Stimulated activated naive B cell treated with anti-CD40 and anti-IgM and Interleukin-4, amounts not matched to agents 10 μg/mL and 1 μg/mL and 100 μg/mL, for 72 hours (primary cell): ENCODE data around the gene ULBP2.
A peak's percentile ranks its signal among the peaks of the same experiment; 100 is the strongest.
"Not testable (repeated sequence)": the region's sequence is repeated elsewhere in the genome, so short reads cannot be mapped to it uniquely, and the experiment has no call there.

Source experiments
- ATAC-seq, 2 donors: fragments of 150-1000 bp; cut with Tn5 transposase; replicated peaks; 2 replicates each; pipeline ENCODE4 v1.10.0; 2021; ENCODE audit warnings: moderate library complexity in 1 of 2
- DNase-seq: peaks from one replicate; pipeline ENCODE4 v3.0.0; 2021
- H3K27ac Mint-ChIP-seq: one replicate; pipeline ENCODE4 v1.8.0; 2022; ENCODE audit warnings: mild to moderate bottlenecking, mixed read lengths
- H3K27me3 Mint-ChIP-seq, 2 donors: one replicate each; pipeline ENCODE4 v1.8.0; 2022; ENCODE audit warnings: mixed read lengths in 2 of 2
- H3K36me3 Mint-ChIP-seq, 2 donors: one replicate each; pipeline ENCODE4 v1.8.0; 2022; ENCODE audit warnings: mixed read lengths in 2 of 2, mild to moderate bottlenecking in 1 of 2
- H3K4me1 Mint-ChIP-seq, 2 donors: one replicate each; pipeline ENCODE4 v1.8.0; 2022; ENCODE audit warnings: mixed read lengths in 2 of 2, mild to moderate bottlenecking in 1 of 2
- H3K4me3 Mint-ChIP-seq, 2 donors: one replicate each; pipeline ENCODE4 v1.8.0; 2022; ENCODE audit warnings: mild to moderate bottlenecking in 2 of 2, mixed read lengths in 2 of 2, moderate library complexity in 1 of 2
- H3K9me3 Mint-ChIP-seq, 2 donors: one replicate each; pipeline ENCODE4 v1.8.0; 2022; ENCODE audit warnings: mixed read lengths in 2 of 2, mild to moderate bottlenecking in 1 of 2

Gene ULBP2

DNA sequence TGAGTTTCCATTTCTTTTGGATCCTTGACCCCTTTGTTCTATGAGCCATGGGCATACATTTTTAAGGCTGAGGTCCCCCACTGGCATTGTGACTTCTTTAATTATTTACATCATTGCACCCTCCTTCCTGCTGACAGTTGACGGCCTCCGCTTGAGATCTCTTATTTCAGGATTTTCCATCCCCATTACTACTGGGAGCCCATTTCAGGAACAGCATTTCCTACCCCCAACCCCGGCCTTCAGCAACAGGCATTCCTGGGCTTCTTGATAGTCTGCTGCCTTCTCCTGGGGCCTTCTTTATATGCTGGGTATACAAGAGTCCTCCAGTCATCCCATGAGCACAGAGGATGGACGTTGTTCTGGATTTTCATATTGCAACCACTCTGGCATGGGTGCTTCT, 25.8 kb downstream of the ULBP2 start:
- Mint-ChIP-seq H3K27ac (no peak overlapping the region), H3K4me3 (no peak overlapping the region), H3K4me1 (peaks cover 26 to 38% of the 10 kb centered on the region in 2 donors), H3K36me3 (peaks cover 6 to 7% of the 10 kb centered on the region in 2 donors), H3K9me3 (no peaks in the 10 kb centered on the region), H3K27me3 (peaks cover 73 to 87% of the 10 kb centered on the region in 2 donors)
- no peak for DNase-seq
- ATAC-seq, result no peak

DNA sequence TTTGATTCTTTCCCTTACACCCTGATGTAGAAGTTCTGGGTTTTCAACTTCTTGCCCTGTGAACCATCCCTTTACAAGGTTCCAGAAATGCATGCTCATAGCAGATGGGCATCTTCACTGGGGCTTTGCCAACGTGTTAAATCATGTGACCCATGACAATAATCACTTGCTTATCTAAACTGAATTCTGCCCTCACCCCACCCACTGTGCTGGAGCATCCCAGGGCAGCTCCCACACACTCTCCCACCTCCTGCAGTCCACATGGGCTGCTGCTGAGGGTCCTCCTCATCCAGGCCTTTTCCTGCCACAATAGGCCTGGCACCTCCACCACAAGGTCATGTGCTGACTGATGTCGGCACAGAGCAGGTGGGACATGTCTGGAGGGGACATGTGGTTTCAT, 26.2 kb downstream of the ULBP2 start:
- H3K27me3 Mint-ChIP-seq, result peaks cover 71 to 85% of the 10 kb centered on the region in 2 donors
- not testable (repeated sequence) for H3K9me3 Mint-ChIP-seq, H3K27ac Mint-ChIP-seq, ATAC-seq, H3K4me3 Mint-ChIP-seq, DNase-seq, H3K36me3 Mint-ChIP-seq
- H3K4me1 Mint-ChIP-seq, result peaks cover 25 to 34% of the 10 kb centered on the region in 2 donors

DNA sequence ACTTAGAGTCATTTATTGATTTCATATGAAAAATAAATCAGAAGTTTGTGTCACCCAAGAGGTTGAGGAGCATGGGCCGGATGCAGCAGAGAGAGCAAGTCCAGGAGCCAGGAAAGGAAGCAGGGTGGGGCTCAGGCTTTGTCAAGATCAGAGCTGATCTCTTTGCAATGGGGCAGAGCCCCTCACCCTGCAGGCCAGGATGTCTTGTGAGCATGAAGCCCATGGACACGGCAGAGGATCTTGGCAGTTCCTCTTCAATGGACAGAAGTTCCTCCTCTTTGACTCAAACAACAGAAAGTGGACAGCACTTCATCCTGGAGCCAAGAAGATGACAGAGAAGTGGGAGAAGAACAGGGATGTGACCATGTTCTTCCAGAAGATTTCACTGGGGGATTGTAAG, 27.1 kb downstream of the ULBP2 start:
- not testable (repeated sequence) for H3K27ac Mint-ChIP-seq, DNase-seq, H3K9me3 Mint-ChIP-seq, H3K4me3 Mint-ChIP-seq, ATAC-seq, H3K36me3 Mint-ChIP-seq
- Mint-ChIP-seq H3K4me1 (peaks cover 19 to 25% of the 10 kb centered on the region in 2 donors), H3K27me3 (peaks cover 72 to 81% of the 10 kb centered on the region in 2 donors)

DNA sequence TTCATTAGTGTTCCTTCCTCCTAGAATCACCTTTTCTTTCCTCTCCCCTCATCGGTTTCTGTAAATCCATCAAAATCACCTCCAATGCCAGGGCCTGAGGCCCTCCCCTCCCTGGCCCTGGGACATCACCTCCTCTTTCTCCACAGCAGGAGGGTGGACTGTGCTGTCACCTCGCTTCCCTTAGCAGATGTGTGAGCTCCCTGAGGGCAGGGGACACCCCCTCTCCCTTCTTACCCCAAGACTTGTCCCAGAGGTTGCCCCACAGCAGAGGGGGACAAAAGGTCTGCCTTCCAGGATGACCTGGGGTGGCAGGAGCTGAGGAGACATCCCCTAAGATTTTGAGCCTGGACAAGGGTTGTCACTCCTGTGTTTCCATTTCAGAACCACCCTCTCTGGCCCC, 27.8 kb downstream of the ULBP2 start:
- H3K36me3 Mint-ChIP-seq, result peaks cover 6 to 7% of the 10 kb centered on the region in 2 donors
- H3K27ac Mint-ChIP-seq, result no peak overlapping the region
- H3K4me3 Mint-ChIP-seq, result no peak overlapping the region
- ATAC-seq, result no peak
- H3K9me3 Mint-ChIP-seq, result no peaks in the 10 kb centered on the region
- no peak for DNase-seq
- peaks cover 72 to 81% of the 10 kb centered on the region in 2 donors for H3K27me3 Mint-ChIP-seq
- peaks cover 14 to 18% of the 10 kb centered on the region in 2 donors for H3K4me1 Mint-ChIP-seq

DNA sequence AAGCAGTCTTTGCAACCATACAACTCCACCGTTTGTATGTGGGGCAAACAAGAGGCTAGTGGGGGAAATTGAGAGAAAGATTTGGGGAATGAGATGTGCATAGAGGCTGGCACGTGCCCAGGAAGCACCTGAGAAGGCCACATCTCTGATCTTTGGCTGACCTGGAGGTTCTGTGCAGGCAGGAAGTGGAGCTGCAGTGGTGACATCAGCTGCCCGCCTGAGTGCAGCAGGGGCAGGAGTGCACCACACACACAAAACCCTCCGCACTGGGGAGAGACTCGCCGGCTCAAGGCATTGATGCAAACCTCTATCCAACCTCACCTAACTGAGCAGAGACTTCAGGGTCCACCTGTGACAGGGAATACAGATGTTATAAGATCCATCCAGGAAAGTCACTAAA, 32.6 kb downstream of the ULBP2 start:
- DNase-seq, H3K27ac Mint-ChIP-seq, H3K36me3 Mint-ChIP-seq, H3K4me3 Mint-ChIP-seq, H3K4me1 Mint-ChIP-seq, H3K9me3 Mint-ChIP-seq: not testable (repeated sequence)
- peak; percentile 39 to 64 for ATAC-seq
- peaks cover 64 to 75% of the 10 kb centered on the region in 2 donors for H3K27me3 Mint-ChIP-seq

DNA sequence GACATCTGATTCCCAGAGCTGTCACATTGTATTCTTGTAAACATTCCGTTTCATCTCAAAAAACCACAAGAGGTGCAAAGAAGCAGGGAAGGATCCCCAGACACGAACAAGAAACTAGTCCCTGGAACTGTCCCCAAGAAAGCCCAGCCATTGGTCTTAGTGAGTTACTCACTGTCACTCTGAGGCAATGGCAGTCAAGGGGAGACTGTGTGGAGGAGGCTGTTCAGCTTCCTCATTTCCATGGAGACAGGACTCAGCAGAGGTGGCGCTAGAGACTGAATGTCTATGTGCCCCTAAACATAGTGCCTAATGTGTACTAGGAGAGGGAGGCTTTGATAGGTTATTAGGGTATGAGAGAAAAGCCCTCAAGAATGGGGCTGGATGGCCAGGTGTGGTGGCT, 33.0 kb downstream of the ULBP2 start:
- Mint-ChIP-seq H3K27me3 (peaks cover 61 to 73% of the 10 kb centered on the region in 2 donors), H3K4me3 (no peak overlapping the region), H3K36me3 (peaks cover 0 to 2% of the 10 kb centered on the region in 2 donors), H3K27ac (no peak overlapping the region), H3K9me3 (no peaks in the 10 kb centered on the region), H3K4me1 (peaks cover 0 to 2% of the 10 kb centered on the region in 2 donors)
- DNase-seq, result no peak
- ATAC-seq, result peak; percentile 69 to 78

DNA sequence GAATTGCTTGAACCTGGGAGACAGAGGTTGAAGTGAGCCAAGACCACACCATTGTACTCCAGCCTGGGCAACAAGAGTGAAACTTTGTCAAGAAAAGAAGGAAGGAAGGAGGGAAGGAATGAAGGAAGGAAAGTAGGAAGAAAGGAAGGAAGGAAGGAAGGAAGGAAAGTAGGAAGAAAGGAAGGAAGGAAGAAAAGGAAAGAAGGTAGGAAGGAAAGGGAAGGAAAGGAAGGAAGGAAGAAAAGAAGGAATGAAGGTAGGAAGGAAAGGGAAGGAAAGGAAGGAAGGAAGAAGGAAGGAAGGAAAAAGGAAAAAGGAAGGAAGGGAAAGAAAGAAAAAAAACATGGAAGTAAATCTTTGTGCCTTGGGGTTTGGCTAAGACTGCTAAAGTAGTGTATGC, 33.6 kb downstream of the ULBP2 start:
- Mint-ChIP-seq H3K9me3 (no peaks in the 10 kb centered on the region), H3K4me3 (no peak overlapping the region), H3K27me3 (peaks cover 55 to 73% of the 10 kb centered on the region in 2 donors), H3K27ac (no peak overlapping the region), H3K4me1 (peaks cover 0 to 2% of the 10 kb centered on the region in 2 donors), H3K36me3 (no peaks in the 10 kb centered on the region)
- no peak for ATAC-seq
- DNase-seq, result no peak

DNA sequence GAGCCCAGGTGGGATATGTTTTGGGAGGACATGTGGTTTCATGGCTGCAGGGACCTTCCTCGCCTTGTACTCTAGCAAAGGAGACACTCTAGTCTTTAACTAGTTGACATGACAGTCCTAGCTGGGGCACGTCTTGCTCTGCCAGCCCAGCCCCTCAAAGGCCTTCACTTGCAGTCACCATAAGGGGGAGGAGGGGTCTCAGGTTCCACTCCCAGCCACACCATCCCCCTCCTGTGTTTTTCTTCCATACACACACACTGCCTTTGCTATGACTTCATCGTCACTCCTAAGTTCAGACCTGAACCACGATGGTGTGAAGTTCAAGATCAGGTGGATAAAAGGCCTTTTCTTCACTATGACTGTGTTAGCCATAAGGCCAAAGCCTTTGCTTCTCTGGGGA, 35.4 kb downstream of the ULBP2 start:
- Mint-ChIP-seq H3K27me3 (peaks cover 62 to 76% of the 10 kb centered on the region in 2 donors), H3K36me3 (no peaks in the 10 kb centered on the region), H3K9me3 (no peaks in the 10 kb centered on the region), H3K4me1 (peaks cover 0 to 2% of the 10 kb centered on the region in 2 donors), H3K27ac (no peak overlapping the region), H3K4me3 (no peak overlapping the region)
- no peak for ATAC-seq
- no peak for DNase-seq

DNA sequence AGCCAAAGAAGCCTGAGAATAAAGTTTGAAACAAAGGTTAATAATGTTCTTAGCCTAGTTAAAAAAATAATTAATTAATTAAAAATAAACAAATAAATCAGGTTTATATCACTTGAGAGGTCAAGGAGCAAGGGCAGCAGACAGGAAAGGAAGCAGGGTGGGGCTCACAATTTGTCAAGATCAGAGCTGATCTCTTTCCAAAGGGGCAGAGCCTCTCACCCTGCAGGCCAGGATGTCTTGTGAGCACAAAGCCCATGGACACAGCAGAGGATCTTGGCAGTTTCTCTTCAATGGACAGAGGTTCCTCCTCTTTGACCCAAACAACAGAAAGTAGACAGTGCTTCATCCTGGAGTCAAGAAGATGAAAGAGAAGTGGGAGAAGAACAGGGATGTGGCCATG, 36.8 kb downstream of the ULBP2 start:
- Mint-ChIP-seq H3K4me1 (peaks cover 0 to 2% of the 10 kb centered on the region in 2 donors), H3K27me3 (peaks cover 67 to 85% of the 10 kb centered on the region in 2 donors), H3K27ac (no peak overlapping the region), H3K36me3 (no peaks in the 10 kb centered on the region), H3K9me3 (no peaks in the 10 kb centered on the region), H3K4me3 (no peak overlapping the region)
- DNase-seq, result no peak
- ATAC-seq, result no peak

DNA sequence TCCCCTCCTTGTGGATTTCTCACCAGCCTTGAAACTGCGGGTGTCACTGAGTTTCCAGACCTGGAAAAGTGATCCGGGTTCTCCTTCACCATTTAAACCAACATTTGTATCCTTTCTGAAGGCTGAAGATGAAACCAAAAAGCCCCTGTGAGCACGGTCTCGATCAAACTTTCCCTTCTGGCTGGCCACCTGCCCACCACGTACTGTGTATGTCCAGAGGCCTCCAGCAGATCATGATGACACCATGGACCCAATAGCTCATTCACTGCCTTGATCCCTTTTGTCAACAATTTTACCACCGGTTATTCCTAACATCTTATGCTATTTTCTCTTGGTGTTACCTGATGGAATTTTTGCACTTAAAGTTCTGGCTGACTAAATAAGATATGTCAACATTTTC, 37.5 kb downstream of the ULBP2 start:
- H3K36me3 Mint-ChIP-seq, result no peaks in the 10 kb centered on the region
- peaks cover 63 to 85% of the 10 kb centered on the region in 2 donors for H3K27me3 Mint-ChIP-seq
- H3K9me3 Mint-ChIP-seq, result no peaks in the 10 kb centered on the region
- H3K4me3 Mint-ChIP-seq, result no peak overlapping the region
- ATAC-seq (no peak), DNase-seq (no peak)
- peaks cover 0 to 2% of the 10 kb centered on the region in 2 donors for H3K4me1 Mint-ChIP-seq
- no peak overlapping the region for H3K27ac Mint-ChIP-seq

DNA sequence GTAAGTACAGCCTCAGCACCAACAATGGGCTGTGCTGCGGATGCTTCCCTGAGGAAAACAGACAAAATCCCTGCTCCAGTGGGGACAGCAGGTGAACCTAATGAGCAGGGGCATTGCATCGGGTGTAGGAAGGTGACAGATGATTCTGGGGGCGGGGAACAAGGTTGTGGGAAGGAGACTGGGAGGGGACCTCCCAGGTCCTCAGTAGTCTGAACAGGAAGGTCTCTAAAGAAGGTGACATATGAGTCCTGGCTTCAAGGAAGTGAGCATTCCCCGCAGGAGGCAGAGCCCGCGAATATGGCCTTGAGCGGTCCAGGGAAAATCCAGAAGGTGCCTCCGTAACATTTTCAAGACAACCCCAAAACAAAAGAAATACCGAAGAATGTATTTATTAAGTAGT, 41.3 kb downstream of the ULBP2 start:
- Mint-ChIP-seq H3K27ac (no peak overlapping the region), H3K27me3 (peaks cover 65 to 86% of the 10 kb centered on the region in 2 donors), H3K9me3 (peaks cover 2% of the 10 kb centered on the region in 2 donors), H3K4me3 (no peak overlapping the region), H3K36me3 (peaks cover 2% of the 10 kb centered on the region in 2 donors), H3K4me1 (peaks cover under 1 to 6% of the 10 kb centered on the region in 2 donors)
- DNase-seq (no peak), ATAC-seq (no peak)

DNA sequence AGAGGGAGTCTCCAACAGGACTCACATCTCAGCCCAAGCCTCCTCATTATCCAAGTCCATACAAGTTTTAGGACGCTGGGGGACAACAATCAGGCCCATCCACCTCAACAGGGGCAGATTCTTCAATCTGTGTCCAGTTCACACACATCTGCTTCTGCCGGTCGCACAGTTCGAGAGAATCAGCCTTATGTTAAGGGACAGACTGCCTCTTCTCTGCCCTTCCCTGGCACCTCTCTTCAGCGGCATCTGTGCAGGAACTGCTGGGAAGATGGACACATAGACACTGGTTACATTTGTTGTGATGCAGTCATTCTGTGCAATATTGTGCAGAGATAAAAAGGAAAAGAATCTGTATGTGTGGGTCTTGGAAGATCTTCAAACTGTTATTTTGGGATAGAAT, 43.0 kb downstream of the ULBP2 start:
- no peak overlapping the region for H3K4me3 Mint-ChIP-seq
- peaks cover 5 to 6% of the 10 kb centered on the region in 2 donors for H3K9me3 Mint-ChIP-seq

DNA sequence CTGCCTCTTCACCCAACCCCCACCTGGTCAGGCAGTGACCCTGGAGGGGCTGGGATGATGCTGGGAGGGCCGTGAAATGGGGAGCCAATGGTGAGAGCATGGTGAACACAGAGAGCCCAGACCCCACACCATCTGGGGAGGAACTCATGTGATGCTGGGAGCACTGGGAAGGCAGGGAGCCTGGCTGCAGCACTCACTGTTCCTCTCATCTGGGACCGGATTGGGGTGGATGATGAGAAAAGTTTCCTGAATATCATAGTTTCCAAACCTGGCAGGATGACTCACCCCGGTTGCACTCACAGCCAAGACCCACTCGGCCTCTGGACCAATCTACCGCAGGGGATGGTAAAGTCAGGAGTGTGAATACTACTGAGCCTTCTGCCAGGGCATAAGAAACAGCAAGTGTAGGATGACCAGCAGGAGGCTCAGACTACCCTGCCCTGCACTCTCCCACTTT, 43.7 kb downstream of the ULBP2 start:
- H3K27me3 Mint-ChIP-seq, result peaks cover 79 to 91% of the 10 kb centered on the region in 2 donors
- peaks cover 9% of the 10 kb centered on the region in 2 donors for H3K36me3 Mint-ChIP-seq
- no peak overlapping the region for H3K27ac Mint-ChIP-seq
- H3K4me3 Mint-ChIP-seq, result no peak overlapping the region
- H3K9me3 Mint-ChIP-seq, result peaks cover 5 to 6% of the 10 kb centered on the region in 2 donors
- H3K4me1 Mint-ChIP-seq, result peaks cover 14 to 29% of the 10 kb centered on the region in 2 donors
- ATAC-seq (no peak), DNase-seq (no peak)

More for the DNA sequence above, 43.0 kb downstream of the ULBP2 start:
- Mint-ChIP-seq H3K36me3 (peaks cover 6 to 9% of the 10 kb centered on the region in 2 donors), H3K4me1 (peaks cover 7 to 22% of the 10 kb centered on the region in 2 donors), H3K27ac (no peak overlapping the region), H3K27me3 (peaks cover 72 to 91% of the 10 kb centered on the region in 2 donors)
- DNase-seq (no peak), ATAC-seq (no peak)

DNA sequence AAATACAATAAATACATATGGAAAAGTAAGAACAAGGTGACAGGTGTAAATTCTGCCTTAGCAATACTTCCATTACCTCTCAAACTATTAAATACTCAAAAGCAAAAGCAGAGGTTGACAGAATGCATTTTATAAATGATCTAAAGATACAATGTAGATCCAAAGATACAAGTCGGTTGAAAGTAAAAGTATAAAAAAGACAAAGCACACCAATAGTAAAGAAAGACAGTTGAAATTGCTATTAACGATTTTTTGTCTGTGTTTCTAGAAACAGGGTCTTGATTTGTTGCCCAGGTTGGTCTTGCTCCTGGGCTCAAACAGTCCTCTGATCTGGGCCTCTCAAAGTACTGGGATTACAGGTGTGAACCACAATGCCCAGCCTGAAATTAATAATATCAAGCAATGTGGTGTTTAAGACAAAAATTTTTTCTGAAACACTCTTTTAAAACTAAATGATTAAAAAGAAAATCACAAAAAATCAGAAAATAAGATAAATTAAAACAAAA, 45.8 kb downstream of the ULBP2 start:
- peaks cover 5 to 6% of the 10 kb centered on the region in 2 donors for H3K9me3 Mint-ChIP-seq
- no peak overlapping the region for H3K4me3 Mint-ChIP-seq
- peaks cover 78 to 91% of the 10 kb centered on the region in 2 donors for H3K27me3 Mint-ChIP-seq
- no peak overlapping the region for H3K27ac Mint-ChIP-seq
- H3K36me3 Mint-ChIP-seq, result peaks cover 9% of the 10 kb centered on the region in 2 donors
- no peak for ATAC-seq
- peaks cover 28 to 47% of the 10 kb centered on the region in 2 donors for H3K4me1 Mint-ChIP-seq
- no peak for DNase-seq

DNA sequence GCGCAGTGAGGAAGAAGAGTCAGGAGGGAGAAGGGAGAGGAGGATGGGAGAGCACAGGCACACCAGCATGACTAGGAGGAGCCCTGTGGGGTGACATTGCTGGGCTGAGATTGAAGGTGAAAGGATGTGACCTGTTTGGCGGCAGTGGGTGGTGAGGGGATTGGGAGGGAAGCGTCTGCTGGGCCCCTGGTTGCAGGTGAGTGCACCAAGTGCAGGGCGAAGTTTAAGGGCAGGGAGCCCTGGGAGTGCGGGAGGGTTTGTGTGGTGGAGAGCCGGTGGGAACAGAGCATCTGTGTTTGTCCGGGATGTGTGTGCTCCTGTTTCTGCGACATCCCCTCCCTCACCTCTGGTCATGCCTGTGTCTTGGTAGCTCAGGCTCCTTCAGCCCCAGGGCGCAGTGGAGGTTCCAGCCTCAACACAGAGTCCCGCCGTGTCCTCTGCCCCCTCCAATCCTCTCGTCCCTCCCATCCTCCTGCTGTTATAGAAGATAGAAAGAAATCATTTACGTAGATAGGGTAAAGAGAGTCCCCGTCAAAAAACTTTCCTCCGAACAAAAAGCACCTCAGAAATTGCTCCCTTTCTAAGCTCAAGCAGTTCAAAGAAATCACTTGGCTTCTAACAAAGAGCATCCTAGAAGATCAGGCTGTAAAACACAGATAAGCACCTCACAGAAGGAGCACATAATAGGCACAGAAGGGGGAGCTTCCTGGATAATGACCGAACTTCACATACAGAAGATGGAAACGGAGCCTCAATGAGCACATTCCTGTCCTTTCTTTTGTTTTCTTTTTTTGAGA, 46.9 kb downstream of the ULBP2 start:
- peaks cover 28 to 47% of the 10 kb centered on the region in 2 donors for H3K4me1 Mint-ChIP-seq
- H3K27me3 Mint-ChIP-seq, result peaks cover 82 to 91% of the 10 kb centered on the region in 2 donors
- H3K36me3 Mint-ChIP-seq, result peaks cover 9% of the 10 kb centered on the region in 2 donors
- peaks cover 5 to 6% of the 10 kb centered on the region in 2 donors for H3K9me3 Mint-ChIP-seq
- DNase-seq (no peak), ATAC-seq (no peak)
- no peak overlapping the region for H3K4me3 Mint-ChIP-seq
- no peak overlapping the region for H3K27ac Mint-ChIP-seq
